ENCODE results near the gene MIGA2.

Gene MIGA2

DNA sequence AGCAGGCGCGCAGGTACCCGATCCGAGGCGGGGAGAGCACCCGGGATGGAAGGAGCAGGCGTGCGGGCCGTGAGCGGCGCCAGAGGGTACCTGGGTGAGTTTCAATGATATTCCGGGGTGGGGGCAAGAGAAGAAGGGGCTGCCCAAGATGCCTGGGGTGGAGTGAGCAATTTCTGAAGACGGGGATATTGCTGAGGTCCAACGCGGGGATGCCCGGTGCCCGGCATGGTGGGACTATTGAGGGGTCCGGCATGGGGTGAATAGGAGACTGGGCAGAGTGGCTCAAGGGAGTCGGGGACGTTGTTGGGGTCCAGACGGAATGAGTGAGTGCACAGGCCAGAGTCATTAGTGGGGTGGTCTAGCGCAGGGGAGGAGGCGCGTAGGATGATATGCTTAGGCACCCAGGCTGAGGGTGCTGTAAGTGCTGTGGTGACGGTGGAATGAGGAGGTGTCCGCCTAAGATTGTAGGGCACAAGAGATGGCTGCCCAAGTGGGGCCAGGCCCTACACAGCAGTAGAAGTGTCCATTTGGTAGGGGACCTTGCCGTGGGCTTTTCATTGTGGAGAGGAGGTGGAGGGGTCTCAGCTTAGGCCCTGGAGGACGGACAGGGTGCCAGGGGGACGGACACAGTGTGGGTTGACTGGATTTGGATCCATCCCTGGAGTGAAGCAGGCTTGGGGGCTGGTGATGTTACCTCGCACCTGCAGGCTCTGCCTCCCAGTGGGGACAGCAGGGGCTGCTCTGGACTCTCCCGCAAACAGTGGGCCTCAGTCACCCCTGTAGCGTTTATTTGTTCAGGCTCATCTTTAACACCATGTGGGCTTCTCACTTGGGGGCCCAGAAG is 719 bp downstream of the MIGA2 start:
- DNase-seq (ENCODE audit: low spot score), result no peak

DNA sequence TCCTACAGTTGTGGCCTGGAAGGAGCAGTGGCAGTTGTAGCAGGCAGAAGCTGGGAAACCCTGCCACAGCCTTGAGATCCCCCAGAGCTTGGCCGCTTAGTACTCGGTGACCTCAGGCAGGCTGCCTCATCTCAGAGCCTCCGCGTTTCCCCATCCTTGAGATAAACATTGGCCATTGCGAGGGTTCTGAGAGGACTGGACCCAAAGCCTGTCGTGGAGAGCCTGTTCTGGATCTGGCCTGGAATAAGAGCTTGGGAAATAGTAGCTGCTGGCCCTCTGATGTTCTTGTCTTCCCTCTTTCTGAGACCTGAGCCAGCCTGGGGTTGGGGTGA is 1.3 kb downstream of the MIGA2 start:
- DNase-seq (ENCODE audit: low spot score), result no peak

DNA sequence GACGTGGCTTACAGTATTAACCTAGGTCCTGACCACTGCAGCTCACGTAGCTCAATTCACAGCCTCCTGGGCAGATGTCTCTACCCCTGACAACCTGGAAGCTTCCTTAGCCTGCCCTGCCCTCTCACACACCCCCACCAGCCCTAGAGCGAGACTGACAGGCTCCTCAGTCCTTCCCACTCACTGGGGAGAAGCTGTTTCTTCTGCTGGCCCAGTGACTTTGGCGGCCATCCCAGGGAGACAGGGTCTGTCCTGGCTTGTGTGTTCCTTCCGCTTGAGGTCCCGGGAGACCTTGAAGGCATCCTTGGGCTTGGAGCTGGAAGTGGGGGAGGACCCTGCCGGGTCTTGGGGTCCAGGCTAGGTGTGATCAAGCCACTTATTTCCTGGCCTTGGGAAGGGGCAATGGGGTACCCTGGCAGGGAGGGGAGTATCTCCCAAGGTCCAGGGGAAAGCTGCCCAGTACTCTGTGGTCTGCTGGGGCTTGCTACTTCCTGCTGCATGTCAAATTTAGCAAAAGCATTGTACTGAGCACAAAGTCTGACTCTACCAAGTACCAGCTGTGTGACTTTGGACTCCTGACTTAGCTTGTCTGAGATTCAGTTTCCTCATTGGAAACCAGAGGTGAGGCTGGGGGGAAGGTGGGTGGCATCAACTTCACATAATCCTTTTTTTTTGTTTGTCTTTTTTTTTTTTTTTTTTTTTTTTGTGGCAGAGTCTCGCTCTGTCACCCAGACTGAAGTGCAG is 1.9 kb downstream of the MIGA2 start:
- no peak for DNase-seq (ENCODE audit: low spot score)

GRCh38 chr9:129040113-129040643 is 3.8 kb downstream of the MIGA2 start:
- no peak for DNase-seq (ENCODE audit: low spot score)

GRCh38 chr9:129042016-129042415 is 5.6 kb downstream of the MIGA2 start:
- DNase-seq (ENCODE audit: low spot score), result no peak

GRCh38 chr9:129052592-129052991 is 16.2 kb downstream of the MIGA2 start:
- no peak for DNase-seq (ENCODE audit: low spot score)

GRCh38 chr9:129053020-129053419 is 16.6 kb downstream of the MIGA2 start:
- DNase-seq (ENCODE audit: low spot score), result no peak

- DNase-seq (ENCODE audit: low spot score), result no peak
Measured at GRCh38 chr9:129054163-129054851, 17.9 kb downstream of the MIGA2 start.

DNA sequence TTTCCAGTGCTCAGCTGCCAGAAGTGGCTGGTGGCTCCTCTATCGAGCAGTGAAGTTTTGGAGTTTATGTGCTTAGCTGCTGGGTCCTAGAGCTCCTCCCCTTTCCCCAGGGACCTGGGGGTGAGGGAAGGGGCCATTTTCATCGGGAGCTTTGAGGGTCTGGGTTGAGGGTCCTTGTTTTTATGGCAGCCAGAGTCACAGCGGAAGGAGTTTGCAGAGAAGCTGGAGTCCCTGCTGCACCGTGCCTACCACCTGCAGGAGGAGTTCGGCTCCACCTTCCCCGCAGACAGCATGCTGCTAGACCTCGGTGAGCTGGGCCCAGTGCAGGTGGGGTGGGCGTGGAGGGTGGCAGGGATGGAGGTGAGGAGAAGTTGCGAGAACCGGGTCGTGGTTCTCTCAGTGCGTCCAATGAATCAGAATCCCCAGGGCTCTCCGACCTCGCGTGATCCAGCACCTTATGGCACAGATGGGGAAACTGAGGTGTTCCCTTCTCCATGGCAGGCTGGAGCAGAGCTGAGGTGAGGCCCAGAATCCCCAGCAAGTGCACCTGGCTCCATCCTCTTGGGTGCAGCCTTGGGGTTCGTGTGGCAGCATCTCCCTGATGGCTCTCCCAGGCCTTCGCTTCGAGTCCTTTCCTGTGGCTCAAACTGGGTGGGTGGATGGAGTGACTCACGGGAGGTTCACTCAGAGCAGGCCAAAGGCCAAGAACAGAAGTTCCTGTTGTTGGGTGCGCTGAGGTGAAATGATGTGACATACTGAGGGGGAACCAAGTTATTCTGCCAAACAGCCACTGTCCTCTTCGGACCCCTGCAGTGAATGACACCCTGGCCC is 22.8 kb downstream of the MIGA2 start:
- DNase-seq (ENCODE audit: low spot score), result no peak

GRCh38 chr9:129059796-129060785 is 23.7 kb downstream of the MIGA2 start:
- DNase-seq (ENCODE audit: low spot score), result no peak

DNA sequence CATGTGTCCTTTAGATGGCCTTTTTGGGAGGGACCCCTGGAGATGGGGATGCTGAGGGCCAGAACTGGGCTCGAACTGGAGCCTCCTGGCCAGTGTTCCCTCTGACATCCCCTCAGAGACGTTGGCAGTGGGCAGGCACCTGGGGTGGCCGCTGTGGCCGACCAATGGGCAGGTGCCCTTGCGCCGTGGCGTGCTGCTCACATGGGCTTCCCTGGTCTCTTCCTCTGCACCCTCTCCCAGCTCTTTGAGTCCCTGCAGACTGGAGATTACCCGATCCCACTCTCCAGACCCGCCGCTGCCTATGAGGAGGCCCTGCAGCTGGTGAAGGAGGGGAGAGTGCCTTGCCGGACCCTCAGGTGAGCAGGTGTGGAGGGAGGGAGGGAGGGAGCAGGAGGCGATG is 24.6 kb downstream of the MIGA2 start:
- DNase-seq (ENCODE audit: low spot score), result no peak

DNA sequence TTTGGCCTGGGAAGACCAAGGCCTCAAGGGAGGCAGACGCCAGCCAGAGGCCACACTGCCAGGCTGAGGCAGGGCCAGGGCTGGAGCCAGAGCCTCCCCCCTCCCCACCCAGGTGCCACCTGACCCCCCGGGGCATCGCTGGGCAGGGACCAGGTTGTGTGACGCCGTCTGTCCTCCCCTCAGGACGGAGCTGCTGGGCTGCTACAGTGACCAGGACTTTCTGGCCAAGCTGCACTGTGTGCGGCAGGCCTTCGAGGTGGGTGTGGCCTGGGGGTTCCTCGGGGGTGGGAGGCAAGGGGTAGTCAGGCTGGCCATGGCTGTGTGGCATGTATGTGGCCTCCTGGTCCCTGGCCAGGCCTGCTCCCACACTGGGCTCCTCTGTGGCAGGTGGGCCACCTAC is 26.6 kb downstream of the MIGA2 start:
- no peak for DNase-seq (ENCODE audit: low spot score)

- no peak for DNase-seq (ENCODE audit: low spot score)
Measured at GRCh38 chr9:129064499-129064908, 28.1 kb downstream of the MIGA2 start.

- no peak for DNase-seq (ENCODE audit: low spot score)
Measured at GRCh38 chr9:129068110-129068509, 31.7 kb downstream of the MIGA2 start.

DNA sequence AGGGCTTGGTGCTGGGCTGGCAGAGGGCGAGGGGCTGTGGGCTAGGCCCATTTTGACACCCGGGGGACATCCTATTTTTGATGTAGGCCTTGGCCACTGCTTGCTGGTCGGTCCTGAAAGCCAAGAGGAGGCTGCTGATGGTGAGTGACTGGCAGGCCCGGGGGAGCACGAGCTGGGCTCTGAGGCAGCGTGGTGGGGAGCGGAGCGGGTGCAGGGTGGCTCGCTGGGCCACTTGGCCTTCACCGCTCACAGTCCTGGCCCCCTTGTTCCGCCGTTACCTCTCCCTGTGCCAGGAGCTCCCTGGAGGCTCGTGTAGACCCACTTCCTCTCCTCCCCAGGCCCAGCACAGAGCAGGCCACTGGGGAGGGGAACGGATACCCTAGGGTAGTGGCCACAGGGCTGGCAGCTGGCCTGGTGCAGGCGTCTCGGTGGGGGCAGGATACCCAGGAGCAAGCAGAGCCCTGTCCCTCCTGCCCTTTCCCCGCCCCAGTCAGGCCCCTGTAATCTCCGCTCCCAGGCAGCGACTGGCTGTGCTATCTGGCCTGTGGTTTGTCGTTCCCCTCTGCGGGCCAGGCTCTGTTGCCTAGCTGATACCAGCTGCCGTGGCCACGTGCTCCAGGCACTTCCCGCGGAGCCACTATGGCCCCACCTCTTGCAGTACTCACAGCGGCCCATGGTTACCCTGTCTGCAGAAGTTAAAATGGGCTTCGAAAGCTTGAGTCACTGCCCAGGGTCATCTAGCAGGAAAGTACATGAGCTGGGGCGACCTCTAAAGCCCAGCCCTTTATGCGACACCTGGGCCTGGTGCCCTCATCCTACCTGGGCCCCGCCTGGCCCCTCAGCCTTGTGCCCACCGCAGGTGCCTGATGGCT is 32.8 kb downstream of the MIGA2 start:
- DNase-seq (ENCODE audit: low spot score), result peak; percentile 66

DNA sequence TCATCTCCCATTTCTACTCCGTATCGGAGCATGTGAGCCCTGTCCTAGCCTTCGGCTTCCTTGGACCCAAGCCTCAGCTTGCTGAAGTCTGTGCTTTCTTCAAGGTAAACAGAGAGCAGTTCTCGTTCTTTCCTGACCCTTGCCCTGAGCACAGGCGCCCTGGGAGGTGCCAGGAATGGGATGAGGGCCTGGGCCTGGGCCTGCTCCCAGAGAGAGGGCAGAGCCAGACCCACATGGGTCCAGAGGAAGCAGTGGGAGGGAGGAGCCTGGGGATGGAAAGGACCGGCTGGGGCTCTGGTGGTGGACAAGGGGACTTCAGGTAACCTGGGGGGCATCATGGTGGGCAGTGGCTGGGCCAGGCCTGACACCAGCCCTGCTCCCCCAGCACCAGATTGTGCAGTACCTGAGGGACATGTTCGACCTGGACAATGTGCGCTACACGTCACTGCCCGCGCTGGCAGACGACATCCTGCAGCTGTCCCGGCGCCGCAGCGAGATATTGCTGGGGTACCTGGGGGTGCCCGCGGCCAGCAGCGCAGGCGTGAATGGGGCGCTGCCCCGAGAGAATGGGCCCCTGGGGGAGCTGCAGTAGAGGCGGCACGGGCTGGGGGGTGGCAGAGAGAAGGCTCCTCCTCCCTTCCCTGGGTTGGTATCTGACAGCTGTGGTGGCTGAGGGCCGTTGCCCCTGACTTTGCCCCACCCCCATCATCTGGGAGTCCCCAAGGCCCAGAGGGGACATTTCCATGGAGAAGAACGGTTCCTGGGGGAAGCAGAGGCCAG is 33.6 kb downstream of the MIGA2 start:
- no peak for DNase-seq (ENCODE audit: low spot score)

- no peak for DNase-seq (ENCODE audit: low spot score)
Measured at GRCh38 chr9:129070696-129071525, 34.5 kb downstream of the MIGA2 start.
